Heart right ventricle (tissue), 16 donors: ENCODE results near the gene ABLIM1. TPM values are rescaled to one million over a fixed set of nuclear protein-coding genes. Genes with fewer than 3 reads are reported as not detected.

Experiments
- ATAC-seq, 8 donors: fragments of 200-7000 bp; cut with Tn5 transposase; one replicate each; pipeline ENCODE4 v1.9.1; 2020; ENCODE audit warnings: mild to moderate bottlenecking in 8 of 8, moderate library complexity in 8 of 8, moderate number of reproducible peaks in 1 of 8
- DNase-seq, 2 donors: peaks; one replicate each; pipeline ENCODE4 v3.0.0-alpha.2; 2020
- H3K27ac ChIP-seq, 10 donors: fragments of 200-600 bp; sonication (generic) in 2 of 10; one replicate each; pipeline versions ENCODE4 v1.5.0 to v1.8.0; 2020 to 2022; ENCODE audit warnings: mild to moderate bottlenecking in 3 of 10
- H3K27me3 ChIP-seq, 7 donors: fragments of 200-600 bp; one replicate each; pipeline ENCODE4 v1.8.0; 2021 to 2022; ENCODE audit warnings: mild to moderate bottlenecking in 2 of 7
- H3K36me3 ChIP-seq, 9 donors: fragments of 200-600 bp; sonication (generic) in 1 of 9; one replicate each; pipeline versions ENCODE4 v1.5.0 to v1.8.0; 2020 to 2022; ENCODE audit warnings: mild to moderate bottlenecking in 2 of 9
- H3K4me1 ChIP-seq, 9 donors: fragments of 200-600 bp; sonication (generic) in 1 of 9; one replicate each; pipeline versions ENCODE4 v1.5.0 to v1.8.0; 2020 to 2022; ENCODE audit warnings: mild to moderate bottlenecking in 4 of 9
- H3K4me3 ChIP-seq, 10 donors: fragments of 200-600 bp; sonication (generic) in 2 of 10; one replicate each; pipeline versions ENCODE4 v1.5.0 to v1.8.0; 2020 to 2022; ENCODE audit warnings: mild to moderate bottlenecking in 7 of 10, moderate library complexity in 2 of 10
- H3K9me3 ChIP-seq, 11 donors: fragments of 200-600 bp in 10 of 11; sonication (generic) in 2 of 11; one replicate each; pipeline versions ENCODE4 v1.5.0 to v1.8.0; 2013 to 2022; ENCODE audit warnings: mild to moderate bottlenecking in 2 of 11, control low read depth in 1 of 11, moderate library complexity in 1 of 11
- WGBS, 2 donors: extraction: QIAGEN DNeasy Blood & Tissue Kit; methylation state at CpG; one replicate each; pipeline ENCODE4 v1.1.7; 2013; ENCODE audit warnings: inconsistent platforms in 1 of 2; 5-methylcytosine and 5-hydroxymethylcytosine counted together
- intact Hi-C, 10 donors: fragments of 100-400 bp; cut with DNase I; formaldehyde crosslinking; loops; one replicate each; pipeline versions ENCODE4 v1.11.1 to v1.14.2; 2022
- polyA plus RNA-seq, 2 donors: library from polyadenylated mRNA; stranded (reverse); fragments of 200-250 nt; gene quantifications; one replicate each; pipeline ENCODE4 v1.2.3, GENCODE V29; 2013
- total RNA-seq, 10 donors: library from RNA; stranded (reverse); fragmentation: NEBNext Ultra II Directional in 3 of 10; extraction: Animal tissue kit (Norgen Biotek cat#: 25700) in 3 of 10; gene quantifications; one replicate each; pipeline versions ENCODE4 v1.2.1 to v1.2.4, GENCODE V29; 2021 to 2023
- TF ChIP-seq, protein P1 (sequence below), 9 donors: fragments of 200-600 bp; sonication (generic) in 2 of 9; IDR thresholded peaks; one replicate each; pipeline versions ENCODE4 v1.5.0 to v1.8.0; 2021 to 2022; ENCODE audit warnings: antibody characterized with exemption in 9 of 9, mild to moderate bottlenecking in 5 of 9, moderate library complexity in 1 of 9
- donor health status: Arrhythmogenic right ventricular cardiomyopathy.
- donor health status: ischemic (EF 13 %, LVEDD 7.1; RV severe dilation, severe dysfunction).
- donor health status: healthy with polysubstance abuse.
- donor health status: DM: no; HTN: yes; CAD: no.
- donor health status: DM: no; HTN: no; CAD: no.
- donor health status: ischemic (EF 25% LVEDD 6.9; RV normal size, moderate dysfunction).
- donor health status: ischemic (EF 25% LVEDD 5.7; RV mildly dilated, moderate dysfunction).
- donor health status: healthy.
- donor health status: DM: yes; HTN: yes; CAD: no.
- donor health status: Ischemic cardiomyopathy.
- donor health status: ischemic (EF 35%, LVEDD 5.7; RV mildly dilated, moderate dysfunction).
- donor health status: nonischemic (EF 11% LVEDD 7.7; RV severe dilation, severe dysfunction).
- donor health status: DM: yes; HTN: yes; CAD: no.
- donor health status: PGD.
- donor health status: ischemic (EF 29% LVEDD 5.4; RV normal size, mild dysfunction).
- donor health status: nonischemic (EF 23%, LVEDD 6.1; RV moderate dilation, normal function).

ABLIM1 gene
- total and polyA plus RNA-seq, 12 donors = 119 to 816 (median 600) TPM

DNA sequence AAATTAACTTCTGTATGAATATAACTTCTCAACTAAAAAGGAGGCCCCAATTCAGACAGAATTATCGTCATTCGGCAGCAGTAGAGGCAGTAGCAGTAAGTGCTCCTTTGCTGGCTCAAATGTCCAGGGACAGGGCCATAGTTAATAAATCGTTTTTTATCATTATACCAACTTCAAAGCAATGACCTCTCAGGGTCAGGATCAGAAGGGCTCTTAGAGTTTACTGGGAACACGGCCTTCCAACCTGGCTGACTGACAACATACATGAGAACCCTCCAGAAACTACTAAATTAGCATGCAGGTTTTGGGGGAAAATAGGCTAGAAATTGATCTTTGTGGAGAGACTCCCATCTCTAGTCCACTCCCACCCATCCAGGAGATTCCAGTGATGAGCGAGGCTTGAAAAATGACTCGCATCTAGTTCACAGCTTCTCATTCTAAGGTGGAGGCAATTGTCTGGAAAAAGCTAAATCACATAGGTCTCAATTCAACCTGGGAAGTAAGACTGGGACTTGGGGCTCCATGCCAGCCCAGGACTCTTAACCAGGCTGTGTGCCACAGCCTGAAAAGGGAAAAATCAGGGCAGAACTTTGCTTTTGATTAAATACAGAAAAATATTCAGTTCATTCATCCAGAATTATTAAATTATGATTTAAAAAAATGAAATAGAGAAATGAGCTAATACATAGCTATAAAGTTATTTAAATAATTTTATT, 84.6 kb downstream of the ABLIM1 start:
- Histone ChIP-seq H3K27me3 (no peaks in the 10 kb centered on the region), H3K4me1 (peaks cover 5 to 79% (median 61%) of the 10 kb centered on the region in 9 donors), H3K36me3 (peaks cover 0 to 60% (median 8%) of the 10 kb centered on the region in 9 donors), H3K27ac (peak overlapping the region in 8 of 10 donors; percentile 19 to 83 (median 46)), H3K4me3 (no peak overlapping the region), H3K9me3 (no peaks in the 10 kb centered on the region)
- DNase-seq (no peak), ATAC-seq (no peak)
- TF ChIP-seq, protein P1, sequence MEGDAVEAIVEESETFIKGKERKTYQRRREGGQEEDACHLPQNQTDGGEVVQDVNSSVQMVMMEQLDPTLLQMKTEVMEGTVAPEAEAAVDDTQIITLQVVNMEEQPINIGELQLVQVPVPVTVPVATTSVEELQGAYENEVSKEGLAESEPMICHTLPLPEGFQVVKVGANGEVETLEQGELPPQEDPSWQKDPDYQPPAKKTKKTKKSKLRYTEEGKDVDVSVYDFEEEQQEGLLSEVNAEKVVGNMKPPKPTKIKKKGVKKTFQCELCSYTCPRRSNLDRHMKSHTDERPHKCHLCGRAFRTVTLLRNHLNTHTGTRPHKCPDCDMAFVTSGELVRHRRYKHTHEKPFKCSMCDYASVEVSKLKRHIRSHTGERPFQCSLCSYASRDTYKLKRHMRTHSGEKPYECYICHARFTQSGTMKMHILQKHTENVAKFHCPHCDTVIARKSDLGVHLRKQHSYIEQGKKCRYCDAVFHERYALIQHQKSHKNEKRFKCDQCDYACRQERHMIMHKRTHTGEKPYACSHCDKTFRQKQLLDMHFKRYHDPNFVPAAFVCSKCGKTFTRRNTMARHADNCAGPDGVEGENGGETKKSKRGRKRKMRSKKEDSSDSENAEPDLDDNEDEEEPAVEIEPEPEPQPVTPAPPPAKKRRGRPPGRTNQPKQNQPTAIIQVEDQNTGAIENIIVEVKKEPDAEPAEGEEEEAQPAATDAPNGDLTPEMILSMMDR (IDR thresholded peaks at IDR 0.05) = no peak
- intact Hi-C loops = no loop called here
- 58 to 59% methylated on average over 6 of the region's 6 CpGs for WGBS, 2 donors

- peaks cover 0 to 65% (median 46%) of the 10 kb centered on the region in 9 donors for H3K4me1 ChIP-seq
- no peak for ATAC-seq
- peak overlapping the region in 5 of 10 donors; percentile 5 to 83 (median 29) for H3K27ac ChIP-seq
- intact Hi-C loops = no loop called here
- no peaks in the 10 kb centered on the region for H3K9me3 ChIP-seq
- TF ChIP-seq, protein P1 (IDR thresholded peaks at IDR 0.05) = no peak
- peaks cover 0 to 77% (median 13%) of the 10 kb centered on the region in 9 donors for H3K36me3 ChIP-seq
- H3K27me3 ChIP-seq = no peaks in the 10 kb centered on the region
- DNase-seq = no peak
- H3K4me3 ChIP-seq = no peak overlapping the region
- 71 to 77% methylated on average over 12 of the region's 12 CpGs for WGBS, 2 donors
Measured at GRCh38 chr10:114571316-114571999, 86.6 kb downstream of the ABLIM1 start.

GRCh38 chr10:114566064-114566463, 92.0 kb downstream of the ABLIM1 start:
- Histone ChIP-seq H3K4me3 (no peak overlapping the region), H3K27ac (no peak overlapping the region), H3K4me1 (peaks cover 9 to 42% (median 18%) of the 10 kb centered on the region in 9 donors), H3K9me3 (no peaks in the 10 kb centered on the region), H3K27me3 (no peaks in the 10 kb centered on the region), H3K36me3 (peaks cover 0 to 84% (median 13%) of the 10 kb centered on the region in 9 donors)
- intact Hi-C loops = no loop called here
- 94% methylated on average over 7 of the region's 7 CpGs for WGBS, 2 donors
- DNase-seq (no peak), ATAC-seq (no peak)
- TF ChIP-seq, protein P1 (IDR thresholded peaks at IDR 0.05) = no peak

DNA sequence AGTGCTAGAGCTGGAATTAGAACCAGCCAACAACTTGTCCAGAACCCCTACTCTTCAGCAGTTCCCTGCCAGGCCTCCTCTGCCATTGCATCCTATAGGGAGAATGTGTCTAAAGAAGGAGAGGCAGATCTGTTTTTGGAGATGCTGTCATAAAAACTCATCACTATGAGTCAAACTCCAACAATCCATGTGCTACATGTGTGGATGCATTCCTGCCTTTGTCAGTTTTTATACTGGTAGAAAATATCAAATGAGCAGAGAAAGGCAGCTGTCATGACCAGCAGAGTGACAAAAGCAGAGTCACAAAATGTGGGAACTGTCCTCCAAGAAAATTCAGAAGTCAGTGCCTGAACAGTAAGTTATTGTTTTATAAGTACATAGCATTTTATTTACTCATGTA, 93.0 kb downstream of the ABLIM1 start:
- intact Hi-C loops = no loop called here
- Histone ChIP-seq H3K4me1 (peaks cover 9 to 48% (median 24%) of the 10 kb centered on the region in 9 donors), H3K4me3 (no peak overlapping the region), H3K27ac (peak overlapping the region in 5 of 10 donors; percentile 23 to 59 (median 27)), H3K36me3 (peaks cover 0 to 74% (median 7%) of the 10 kb centered on the region in 9 donors), H3K27me3 (no peaks in the 10 kb centered on the region), H3K9me3 (no peaks in the 10 kb centered on the region)
- DNase-seq = no peak
- TF ChIP-seq, protein P1 (IDR thresholded peaks at IDR 0.05) = no peak
- no peak for ATAC-seq
